Prostate gland (tissue), 2 donors: Measurements from ENCODE around the gene S100A7A.

Source experiments
- CTCF ChIP-seq, 4 experiments: fragments of 200-600 bp in 2 of 4; fragments of 450-650 bp in 2 of 4; sonication (generic) in 2 of 4; IDR thresholded peaks; 1 replicate in 3 of 4; 2 replicates in 1 of 4; pipeline ENCODE4 v1.5.1; 2016 to 2019; ENCODE audit warnings: antibody characterized with exemption in 4 of 4, mild to moderate bottlenecking in 2 of 4, moderate library complexity in 2 of 4
- POLR2A ChIP-seq: fragments of 450-650 bp; IDR thresholded peaks from one replicate; pipeline ENCODE4 v1.6.1; 2016; ENCODE audit warnings: antibody characterized with exemption, mild to moderate bottlenecking
- POLR2AphosphoS5 ChIP-seq: sonication (generic); formaldehyde crosslinking; IDR thresholded peaks from one replicate; pipeline ENCODE4 v1.6.1; 2017; ENCODE audit warnings: antibody characterized with exemption

- TF ChIP-seq CTCF (IDR thresholded peaks at IDR 0.05) (no peak), POLR2A (no peak), POLR2AphosphoS5 (no peak)
These were observed 50.6 kb downstream of the S100A7A start for GRCh38 chr1:153466908-153467307.
